ENCODE data around the gene MESP1.

DNA sequence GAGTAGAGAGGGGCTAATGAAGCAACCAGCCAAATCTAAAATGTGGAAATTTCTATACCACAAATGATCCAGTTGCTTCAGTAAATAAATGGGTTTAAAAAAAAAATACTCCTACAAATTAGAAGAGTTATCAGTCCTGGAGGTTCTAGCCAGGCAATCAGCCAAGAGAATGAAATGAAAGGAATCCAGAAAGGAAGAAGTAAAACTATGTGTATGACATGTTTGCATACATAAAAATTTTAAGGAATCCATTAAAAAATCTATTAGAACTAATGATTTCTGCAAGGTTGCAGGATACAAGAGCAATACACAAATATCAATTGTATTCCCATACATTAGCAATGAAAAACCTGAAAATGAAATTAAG, 34.7 kb upstream of the MESP1 start:
- TF ChIP-seq, protein P1, sequence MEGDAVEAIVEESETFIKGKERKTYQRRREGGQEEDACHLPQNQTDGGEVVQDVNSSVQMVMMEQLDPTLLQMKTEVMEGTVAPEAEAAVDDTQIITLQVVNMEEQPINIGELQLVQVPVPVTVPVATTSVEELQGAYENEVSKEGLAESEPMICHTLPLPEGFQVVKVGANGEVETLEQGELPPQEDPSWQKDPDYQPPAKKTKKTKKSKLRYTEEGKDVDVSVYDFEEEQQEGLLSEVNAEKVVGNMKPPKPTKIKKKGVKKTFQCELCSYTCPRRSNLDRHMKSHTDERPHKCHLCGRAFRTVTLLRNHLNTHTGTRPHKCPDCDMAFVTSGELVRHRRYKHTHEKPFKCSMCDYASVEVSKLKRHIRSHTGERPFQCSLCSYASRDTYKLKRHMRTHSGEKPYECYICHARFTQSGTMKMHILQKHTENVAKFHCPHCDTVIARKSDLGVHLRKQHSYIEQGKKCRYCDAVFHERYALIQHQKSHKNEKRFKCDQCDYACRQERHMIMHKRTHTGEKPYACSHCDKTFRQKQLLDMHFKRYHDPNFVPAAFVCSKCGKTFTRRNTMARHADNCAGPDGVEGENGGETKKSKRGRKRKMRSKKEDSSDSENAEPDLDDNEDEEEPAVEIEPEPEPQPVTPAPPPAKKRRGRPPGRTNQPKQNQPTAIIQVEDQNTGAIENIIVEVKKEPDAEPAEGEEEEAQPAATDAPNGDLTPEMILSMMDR (conservative IDR thresholded peaks at IDR 0.05; ENCODE audit: low read depth, low read length) = no peak
- TF ChIP-seq EZH2 (IDR thresholded peaks at IDR 0.05; ENCODE audit: low read length, unreplicated experiment) (no peak), EZH2phosphoT487 (IDR thresholded peaks at IDR 0.05; ENCODE audit: borderline replicate concordance, low read length) (no peak)

Data from PC-3 (cell line).